Neural progenitor cell (in vitro differentiated cells): ENCODE results near the gene TRAPPC10. TPM values are rescaled to one million over a fixed set of nuclear protein-coding genes. Genes with fewer than 3 reads are reported as not detected.

Experiments used
- DNase-seq: peaks from one replicate; pipeline ENCODE4 v3.0.0-alpha.2; 2016; ENCODE audit warnings: low spot score
- H2AFZ ChIP-seq: fragments of 200-600 bp; sonication (generic); replicated peaks from 2 replicates; pipeline ENCODE4 v1.6.1; 2016; ENCODE audit warnings: antibody characterized with exemption
- H3F3A ChIP-seq: fragments of 200-600 bp; sonication (generic); 2 replicates; pipeline ENCODE4 v1.6.1; 2016; ENCODE audit warnings: antibody characterized with exemption, low read depth
- H3K27ac ChIP-seq: fragments of 200-600 bp; sonication (generic); 2 replicates; pipeline ENCODE4 v1.5.1; 2016; ENCODE audit warnings: mild to moderate bottlenecking
- H3K27me3 ChIP-seq: fragments of 200-600 bp; sonication (generic); 2 replicates; pipeline ENCODE4 v1.6.1; 2016; ENCODE audit warnings: mild to moderate bottlenecking, moderate library complexity
- H3K36me3 ChIP-seq: fragments of 200-600 bp; sonication (generic); 2 replicates; pipeline ENCODE4 v1.5.1; 2016
- H3K4me1 ChIP-seq: fragments of 200-600 bp; sonication (generic); 2 replicates; pipeline ENCODE4 v1.6.1; 2016; ENCODE audit warnings: mixed run types
- H3K4me2 ChIP-seq: fragments of 200-600 bp; sonication (generic); 2 replicates; pipeline ENCODE4 v1.6.1; 2016
- H3K4me3 ChIP-seq: fragments of 200-600 bp; sonication (generic); 2 replicates; pipeline ENCODE4 v1.5.1; 2016
- H3K79me2 ChIP-seq: fragments of 200-600 bp; sonication (generic); 2 replicates; pipeline ENCODE4 v1.6.1; 2016; ENCODE audit warnings: low read depth
- H3K9ac ChIP-seq: fragments of 200-600 bp; sonication (generic); 2 replicates; pipeline ENCODE4 v1.6.1; 2016
- H3K9me3 ChIP-seq: fragments of 200-600 bp; sonication (generic); 2 replicates; pipeline ENCODE4 v1.5.1; 2016; ENCODE audit warnings: low read depth
- H4K20me1 ChIP-seq: fragments of 200-600 bp; sonication (generic); 2 replicates; pipeline ENCODE4 v1.6.1; 2016; ENCODE audit warnings: low read depth
- H3K27ac Mint-ChIP-seq: 3 replicates; pipeline ENCODE4 v1.8.0; 2021; ENCODE audit warnings: mixed read lengths
- H3K27me3 Mint-ChIP-seq: 2 replicates; pipeline ENCODE4 v1.8.0; 2022; ENCODE audit warnings: low read depth, mild to moderate bottlenecking, inconsistent platforms, moderate library complexity, mixed read lengths; ENCODE audit not compliant: insufficient read depth
- H3K36me3 Mint-ChIP-seq: 3 replicates; pipeline ENCODE4 v1.8.0; 2021; ENCODE audit warnings: mixed read lengths
- H3K4me1 Mint-ChIP-seq: 3 replicates; pipeline ENCODE4 v1.8.0; 2021; ENCODE audit warnings: mixed read lengths
- H3K4me3 Mint-ChIP-seq: 3 replicates; pipeline ENCODE4 v1.8.0; 2021; ENCODE audit warnings: mild to moderate bottlenecking, moderate library complexity, mixed read lengths
- H3K9me3 Mint-ChIP-seq: 3 replicates; pipeline ENCODE4 v1.8.0; 2020; ENCODE audit warnings: mixed read lengths
- EZH2 ChIP-seq: fragments of 200-600 bp; sonication (generic); IDR thresholded peaks from 2 replicates; pipeline ENCODE4 v1.6.1; 2017; ENCODE audit warnings: antibody characterized with exemption, mild to moderate bottlenecking, moderate library complexity
- EZH2phosphoT487 ChIP-seq: fragments of 200-600 bp; sonication (generic); IDR thresholded peaks from 2 replicates; pipeline ENCODE4 v1.6.1; 2017; ENCODE audit warnings: antibody characterized with exemption
- total RNA-seq: library from RNA; depleted of rRNA; stranded (reverse); fragments of >200 nt; gene quantifications from 2 replicates; pipeline ENCODE4 v1.2.3, GENCODE V29; 2015; ENCODE audit warnings: low replicate concordance
- TF ChIP-seq, protein P1 (sequence below): fragments of 200-600 bp; sonication (generic); IDR thresholded peaks from 2 replicates; pipeline ENCODE4 v1.5.1; 2017; ENCODE audit warnings: antibody characterized with exemption, mild to moderate bottlenecking

The TRAPPC10 gene
- total RNA-seq, 1 donor from 2014 or later, result 19.8 TPM

- peaks cover 32% of the 10 kb centered on the region for H4K20me1 ChIP-seq
- Mint-ChIP-seq H3K9me3 (no peaks in the 10 kb centered on the region), H3K27me3 (peaks cover 4% of the 10 kb centered on the region), H3K4me3 (peak overlapping the region; percentile 93), H3K36me3 (no peaks in the 10 kb centered on the region), H3K4me1 (peaks cover 25% of the 10 kb centered on the region), H3K27ac (peak overlapping the region; percentile 64)
- peak overlapping the region; percentile 95 for H3K9ac ChIP-seq
- no peaks in the 10 kb centered on the region for H3K27me3 ChIP-seq
- H3K9me3 ChIP-seq, result no peaks in the 10 kb centered on the region
- peaks cover 57% of the 10 kb centered on the region for H3K79me2 ChIP-seq
- TF ChIP-seq EZH2 (no peak), EZH2phosphoT487 (no peak)
- TF ChIP-seq, protein P1, sequence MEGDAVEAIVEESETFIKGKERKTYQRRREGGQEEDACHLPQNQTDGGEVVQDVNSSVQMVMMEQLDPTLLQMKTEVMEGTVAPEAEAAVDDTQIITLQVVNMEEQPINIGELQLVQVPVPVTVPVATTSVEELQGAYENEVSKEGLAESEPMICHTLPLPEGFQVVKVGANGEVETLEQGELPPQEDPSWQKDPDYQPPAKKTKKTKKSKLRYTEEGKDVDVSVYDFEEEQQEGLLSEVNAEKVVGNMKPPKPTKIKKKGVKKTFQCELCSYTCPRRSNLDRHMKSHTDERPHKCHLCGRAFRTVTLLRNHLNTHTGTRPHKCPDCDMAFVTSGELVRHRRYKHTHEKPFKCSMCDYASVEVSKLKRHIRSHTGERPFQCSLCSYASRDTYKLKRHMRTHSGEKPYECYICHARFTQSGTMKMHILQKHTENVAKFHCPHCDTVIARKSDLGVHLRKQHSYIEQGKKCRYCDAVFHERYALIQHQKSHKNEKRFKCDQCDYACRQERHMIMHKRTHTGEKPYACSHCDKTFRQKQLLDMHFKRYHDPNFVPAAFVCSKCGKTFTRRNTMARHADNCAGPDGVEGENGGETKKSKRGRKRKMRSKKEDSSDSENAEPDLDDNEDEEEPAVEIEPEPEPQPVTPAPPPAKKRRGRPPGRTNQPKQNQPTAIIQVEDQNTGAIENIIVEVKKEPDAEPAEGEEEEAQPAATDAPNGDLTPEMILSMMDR, result peak; percentile 64
- no peaks in the 10 kb centered on the region for H3K36me3 ChIP-seq
- DNase-seq, result peak; percentile 92
- peak overlapping the region; percentile 89 for H3K4me3 ChIP-seq
- peaks cover 28% of the 10 kb centered on the region for H3F3A ChIP-seq
- H3K4me2 ChIP-seq, result peak overlapping the region; percentile 99
- peak overlapping the region; percentile 92 for H3K27ac ChIP-seq
- H2AFZ ChIP-seq, result peak overlapping the region; percentile 71
- peaks cover 23% of the 10 kb centered on the region for H3K4me1 ChIP-seq
Measured at GRCh38 chr21:44012474-44013379, 618 bp downstream of the TRAPPC10 start.

- peaks cover 27% of the 10 kb centered on the region for H3K4me1 Mint-ChIP-seq
- peak overlapping the region; percentile 99 for H3K4me2 ChIP-seq
- H3K27ac Mint-ChIP-seq, result peak overlapping the region; percentile 64
- peaks cover 28% of the 10 kb centered on the region for H3F3A ChIP-seq
- peaks cover 23% of the 10 kb centered on the region for H3K4me1 ChIP-seq
- H3K9me3 Mint-ChIP-seq, result no peaks in the 10 kb centered on the region
- H3K9ac ChIP-seq, result peak overlapping the region; percentile 95
- H4K20me1 ChIP-seq, result peaks cover 37% of the 10 kb centered on the region
- H3K27ac ChIP-seq, result peak overlapping the region; percentile 92
- peaks cover 65% of the 10 kb centered on the region for H3K79me2 ChIP-seq
- H2AFZ ChIP-seq, result peak overlapping the region; percentile 71
- no peaks in the 10 kb centered on the region for H3K9me3 ChIP-seq
- TF ChIP-seq, protein P1, result no peak
- TF ChIP-seq EZH2phosphoT487 (no peak), EZH2 (no peak)
- H3K4me3 ChIP-seq, result peak overlapping the region; percentile 89
- DNase-seq, result no peak
- H3K4me3 Mint-ChIP-seq, result peak overlapping the region; percentile 93
- no peaks in the 10 kb centered on the region for H3K36me3 Mint-ChIP-seq
- H3K36me3 ChIP-seq, result no peaks in the 10 kb centered on the region
- peaks cover 4% of the 10 kb centered on the region for H3K27me3 Mint-ChIP-seq
- H3K27me3 ChIP-seq, result no peaks in the 10 kb centered on the region
Measured at GRCh38 chr21:44013380-44014088, 1.4 kb downstream of the TRAPPC10 start.

GRCh38 chr21:44017601-44018000 lies 5.5 kb downstream of the TRAPPC10 start:
- peaks cover 4% of the 10 kb centered on the region for H3K27me3 Mint-ChIP-seq
- Histone ChIP-seq H2AFZ (no peak overlapping the region), H3F3A (peaks cover 6% of the 10 kb centered on the region), H3K9me3 (no peaks in the 10 kb centered on the region), H3K4me2 (no peak overlapping the region), H3K4me1 (peaks cover 19% of the 10 kb centered on the region), H4K20me1 (peaks cover 75% of the 10 kb centered on the region), H3K79me2 (peaks cover 99% of the 10 kb centered on the region), H3K36me3 (no peaks in the 10 kb centered on the region), H3K9ac (no peak overlapping the region), H3K27ac (no peak overlapping the region), H3K4me3 (no peak overlapping the region), H3K27me3 (no peaks in the 10 kb centered on the region)
- DNase-seq, result no peak
- H3K36me3 Mint-ChIP-seq, result no peaks in the 10 kb centered on the region
- no peak overlapping the region for H3K4me3 Mint-ChIP-seq
- TF ChIP-seq, protein P1, result no peak
- TF ChIP-seq EZH2phosphoT487 (no peak), EZH2 (no peak)
- H3K9me3 Mint-ChIP-seq, result no peaks in the 10 kb centered on the region
- H3K4me1 Mint-ChIP-seq, result peaks cover 30% of the 10 kb centered on the region
- peak overlapping the region; percentile 23 for H3K27ac Mint-ChIP-seq
